ENCODE data around the gene DOCK9. TPM values are rescaled to one million over a fixed set of nuclear protein-coding genes. Genes with fewer than 3 reads are reported as not detected.

The DOCK9 gene
- total RNA-seq, 1 donor from 2014 or later, result 56.3 TPM

- Histone ChIP-seq H3K4me1 (ENCODE audit: insufficient read depth, low read length) (no peaks in the 10 kb centered on the region), H2AFZ (ENCODE audit: low read depth, low read length) (no peak overlapping the region), H3K4me3 (ENCODE audit: insufficient read depth, low read depth, low read length) (no peak overlapping the region), H3K4me2 (ENCODE audit: low read length) (no peak overlapping the region), H3K27ac (ENCODE audit: low read depth, low read length) (no peak overlapping the region), H3K27me3 (ENCODE audit: insufficient read depth, low read length) (no peaks in the 10 kb centered on the region), H3K36me3 (ENCODE audit: insufficient read depth, low read length) (peaks cover 5% of the 10 kb centered on the region), H4K20me1 (ENCODE audit: insufficient read depth, low read length) (no peaks in the 10 kb centered on the region), H3K9ac (ENCODE audit: low read length) (no peak overlapping the region), H3K79me2 (ENCODE audit: insufficient read depth, low read length) (no peaks in the 10 kb centered on the region), H3K9me3 (ENCODE audit: insufficient read depth, low read depth, low read length) (no peaks in the 10 kb centered on the region)
- H3K4me3 Mint-ChIP-seq (ENCODE audit: unreplicated experiment), result no peak overlapping the region
- peaks cover 3% of the 10 kb centered on the region for H3K4me1 Mint-ChIP-seq (ENCODE audit: low read depth, unreplicated experiment)
- peaks cover 37% of the 10 kb centered on the region for H3K36me3 Mint-ChIP-seq (ENCODE audit: low read depth, unreplicated experiment)
- H3K27me3 Mint-ChIP-seq (ENCODE audit: low read depth, unreplicated experiment), result no peaks in the 10 kb centered on the region
- DNase-seq (ENCODE audit: low read depth), result no peak
- H3K9me3 Mint-ChIP-seq (ENCODE audit: unreplicated experiment), result no peaks in the 10 kb centered on the region
- FAIRE-seq, result no peak
- TF ChIP-seq EZH2 (IDR thresholded peaks at IDR 0.05; ENCODE audit: insufficient read depth, low read length), result no peak
- TF ChIP-seq CTCF (IDR thresholded peaks at IDR 0.05; ENCODE audit: insufficient read depth, low read depth, low read length), result no peak
- no peak overlapping the region for H3K27ac Mint-ChIP-seq (ENCODE audit: unreplicated experiment)
Measured at GRCh38 chr13:98880677-98881076, 97.2 kb downstream of the DOCK9 start.

GRCh38 chr13:98879957-98880356 is 97.9 kb downstream of the DOCK9 start:
- no peak overlapping the region for H3K27ac Mint-ChIP-seq (ENCODE audit: unreplicated experiment)
- no peaks in the 10 kb centered on the region for H4K20me1 ChIP-seq (ENCODE audit: insufficient read depth, low read length)
- peaks cover 37% of the 10 kb centered on the region for H3K36me3 Mint-ChIP-seq (ENCODE audit: low read depth, unreplicated experiment)
- FAIRE-seq (no peak), DNase-seq (ENCODE audit: low read depth) (no peak)
- H3K36me3 ChIP-seq (ENCODE audit: insufficient read depth, low read length), result peaks cover 5% of the 10 kb centered on the region
- no peaks in the 10 kb centered on the region for H3K4me1 ChIP-seq (ENCODE audit: insufficient read depth, low read length)
- H3K9me3 ChIP-seq (ENCODE audit: insufficient read depth, low read depth, low read length), result no peaks in the 10 kb centered on the region
- H3K27me3 ChIP-seq (ENCODE audit: insufficient read depth, low read length), result no peaks in the 10 kb centered on the region
- no peak for TF ChIP-seq EZH2 (IDR thresholded peaks at IDR 0.05; ENCODE audit: insufficient read depth, low read length)
- no peak for TF ChIP-seq CTCF (IDR thresholded peaks at IDR 0.05; ENCODE audit: insufficient read depth, low read depth, low read length)
- no peaks in the 10 kb centered on the region for H3K79me2 ChIP-seq (ENCODE audit: insufficient read depth, low read length)
- H3K27ac ChIP-seq (ENCODE audit: low read depth, low read length), result no peak overlapping the region
- no peak overlapping the region for H3K9ac ChIP-seq (ENCODE audit: low read length)
- H3K4me3 Mint-ChIP-seq (ENCODE audit: unreplicated experiment), result no peak overlapping the region
- H3K4me2 ChIP-seq (ENCODE audit: low read length), result no peak overlapping the region
- no peak overlapping the region for H2AFZ ChIP-seq (ENCODE audit: low read depth, low read length)
- H3K4me3 ChIP-seq (ENCODE audit: insufficient read depth, low read depth, low read length), result no peak overlapping the region
- no peaks in the 10 kb centered on the region for H3K9me3 Mint-ChIP-seq (ENCODE audit: unreplicated experiment)
- no peaks in the 10 kb centered on the region for H3K27me3 Mint-ChIP-seq (ENCODE audit: low read depth, unreplicated experiment)
- peaks cover 10% of the 10 kb centered on the region for H3K4me1 Mint-ChIP-seq (ENCODE audit: low read depth, unreplicated experiment)

GRCh38 chr13:98879127-98879520 is 98.7 kb downstream of the DOCK9 start:
- no peaks in the 10 kb centered on the region for H3K9me3 Mint-ChIP-seq (ENCODE audit: unreplicated experiment)
- H3K36me3 Mint-ChIP-seq (ENCODE audit: low read depth, unreplicated experiment), result peaks cover 39% of the 10 kb centered on the region
- no peak for TF ChIP-seq EZH2 (IDR thresholded peaks at IDR 0.05; ENCODE audit: insufficient read depth, low read length)
- TF ChIP-seq CTCF (IDR thresholded peaks at IDR 0.05; ENCODE audit: insufficient read depth, low read depth, low read length), result no peak
- H3K4me1 Mint-ChIP-seq (ENCODE audit: low read depth, unreplicated experiment), result peaks cover 13% of the 10 kb centered on the region
- H3K27ac ChIP-seq (ENCODE audit: low read depth, low read length), result no peak overlapping the region
- H3K79me2 ChIP-seq (ENCODE audit: insufficient read depth, low read length), result no peaks in the 10 kb centered on the region
- no peak overlapping the region for H3K4me2 ChIP-seq (ENCODE audit: low read length)
- H3K4me3 Mint-ChIP-seq (ENCODE audit: unreplicated experiment), result no peak overlapping the region
- H3K27me3 Mint-ChIP-seq (ENCODE audit: low read depth, unreplicated experiment), result no peaks in the 10 kb centered on the region
- H3K4me1 ChIP-seq (ENCODE audit: insufficient read depth, low read length), result no peaks in the 10 kb centered on the region
- H3K36me3 ChIP-seq (ENCODE audit: insufficient read depth, low read length), result peaks cover 5% of the 10 kb centered on the region
- no peak for FAIRE-seq
- H3K4me3 ChIP-seq (ENCODE audit: insufficient read depth, low read depth, low read length), result no peak overlapping the region
- H3K9me3 ChIP-seq (ENCODE audit: insufficient read depth, low read depth, low read length), result no peaks in the 10 kb centered on the region
- no peak overlapping the region for H3K27ac Mint-ChIP-seq (ENCODE audit: unreplicated experiment)
- no peak overlapping the region for H3K9ac ChIP-seq (ENCODE audit: low read length)
- no peaks in the 10 kb centered on the region for H4K20me1 ChIP-seq (ENCODE audit: insufficient read depth, low read length)
- H3K27me3 ChIP-seq (ENCODE audit: insufficient read depth, low read length), result no peaks in the 10 kb centered on the region
- no peak for DNase-seq (ENCODE audit: low read depth)
- no peak overlapping the region for H2AFZ ChIP-seq (ENCODE audit: low read depth, low read length)
